A673 (cell line): ENCODE measurements around the gene PHF2.

Experiments
- EZH2 ChIP-seq: fragments of 200-600 bp; sonication (generic); IDR thresholded peaks from 2 replicates; pipeline ENCODE4 v1.6.1; 2017; ENCODE audit warnings: borderline replicate concordance, low read depth, mild to moderate bottlenecking, mixed read lengths, antibody characterized with exemption, low read length; ENCODE audit not compliant: poor library complexity, severe bottlenecking
- TF ChIP-seq, protein P1 (sequence below): fragments of 300-800, 200-600 bp; sonication (generic); conservative IDR thresholded peaks from 2 replicates; pipeline ENCODE4 v1.5.1; 2017; ENCODE audit warnings: low read depth, mild to moderate bottlenecking, antibody characterized with exemption, low read length, moderate library complexity, mixed read lengths

DNA sequence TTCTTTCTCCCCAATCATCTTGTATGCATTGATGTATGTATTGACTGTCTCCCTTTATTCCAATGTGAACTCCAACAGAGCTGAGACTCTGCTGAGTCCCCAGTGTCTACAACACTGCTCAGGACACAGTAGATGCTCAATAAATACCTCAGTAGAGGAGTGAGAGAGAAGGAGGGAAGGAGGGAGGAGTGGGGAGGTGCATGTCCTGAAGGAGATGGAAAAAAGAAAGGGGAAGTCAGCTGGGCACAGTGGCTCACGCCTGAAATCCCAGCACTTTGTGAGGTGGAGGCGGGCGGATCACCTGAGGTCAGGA lies 2.9 kb upstream of the PHF2 start:
- TF ChIP-seq, protein P1, sequence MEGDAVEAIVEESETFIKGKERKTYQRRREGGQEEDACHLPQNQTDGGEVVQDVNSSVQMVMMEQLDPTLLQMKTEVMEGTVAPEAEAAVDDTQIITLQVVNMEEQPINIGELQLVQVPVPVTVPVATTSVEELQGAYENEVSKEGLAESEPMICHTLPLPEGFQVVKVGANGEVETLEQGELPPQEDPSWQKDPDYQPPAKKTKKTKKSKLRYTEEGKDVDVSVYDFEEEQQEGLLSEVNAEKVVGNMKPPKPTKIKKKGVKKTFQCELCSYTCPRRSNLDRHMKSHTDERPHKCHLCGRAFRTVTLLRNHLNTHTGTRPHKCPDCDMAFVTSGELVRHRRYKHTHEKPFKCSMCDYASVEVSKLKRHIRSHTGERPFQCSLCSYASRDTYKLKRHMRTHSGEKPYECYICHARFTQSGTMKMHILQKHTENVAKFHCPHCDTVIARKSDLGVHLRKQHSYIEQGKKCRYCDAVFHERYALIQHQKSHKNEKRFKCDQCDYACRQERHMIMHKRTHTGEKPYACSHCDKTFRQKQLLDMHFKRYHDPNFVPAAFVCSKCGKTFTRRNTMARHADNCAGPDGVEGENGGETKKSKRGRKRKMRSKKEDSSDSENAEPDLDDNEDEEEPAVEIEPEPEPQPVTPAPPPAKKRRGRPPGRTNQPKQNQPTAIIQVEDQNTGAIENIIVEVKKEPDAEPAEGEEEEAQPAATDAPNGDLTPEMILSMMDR = no peak
- TF ChIP-seq EZH2 = no peak
